Chondrocyte (in vitro differentiated cells): ENCODE measurements around the gene RABL6. TPM values are rescaled to one million over a fixed set of nuclear protein-coding genes. Genes with fewer than 3 reads are reported as not detected.
"Not testable (repeated sequence)": the region's sequence is repeated elsewhere in the genome, so short reads cannot be mapped to it uniquely, and the experiment has no call there.

ENCODE experiments used
- DNase-seq: peaks from one replicate; pipeline ENCODE4 v3.0.0; 2021; ENCODE audit warnings: mixed read lengths, low spot score
- H3K27ac Mint-ChIP-seq: one replicate; pipeline ENCODE4 v1.8.0; 2021; ENCODE audit warnings: mild to moderate bottlenecking, moderate library complexity, mixed read lengths; ENCODE audit not compliant: unreplicated experiment
- H3K27me3 Mint-ChIP-seq: 2 replicates; pipeline ENCODE4 v1.8.0; 2021; ENCODE audit warnings: low read depth, mixed read lengths
- H3K36me3 Mint-ChIP-seq: 2 replicates; pipeline ENCODE4 v1.8.0; 2021; ENCODE audit warnings: low read depth, mixed read lengths
- H3K4me1 Mint-ChIP-seq: 2 replicates; pipeline ENCODE4 v1.8.0; 2021; ENCODE audit warnings: low read depth, mild to moderate bottlenecking, mixed read lengths
- H3K4me3 Mint-ChIP-seq: one replicate; pipeline ENCODE4 v1.8.0; 2021; ENCODE audit warnings: mild to moderate bottlenecking, moderate library complexity, mixed read lengths; ENCODE audit not compliant: unreplicated experiment
- H3K9me3 Mint-ChIP-seq: 2 replicates; pipeline ENCODE4 v1.8.0; 2021; ENCODE audit warnings: low read depth, mixed read lengths
- total RNA-seq: library from RNA; stranded (reverse); gene quantifications from 3 replicates; pipeline ENCODE4 v1.2.1, GENCODE V29; 2021
- TF ChIP-seq, protein P1 (sequence below): fragments of 200-600 bp; sonication (generic); IDR thresholded peaks from 2 replicates; pipeline ENCODE4 v1.5.0; 2021; ENCODE audit warnings: antibody characterized with exemption, mild to moderate bottlenecking, moderate library complexity

The RABL6 gene
- total RNA-seq, 1 donor from 2014 or later: 61.5 TPM

DNA sequence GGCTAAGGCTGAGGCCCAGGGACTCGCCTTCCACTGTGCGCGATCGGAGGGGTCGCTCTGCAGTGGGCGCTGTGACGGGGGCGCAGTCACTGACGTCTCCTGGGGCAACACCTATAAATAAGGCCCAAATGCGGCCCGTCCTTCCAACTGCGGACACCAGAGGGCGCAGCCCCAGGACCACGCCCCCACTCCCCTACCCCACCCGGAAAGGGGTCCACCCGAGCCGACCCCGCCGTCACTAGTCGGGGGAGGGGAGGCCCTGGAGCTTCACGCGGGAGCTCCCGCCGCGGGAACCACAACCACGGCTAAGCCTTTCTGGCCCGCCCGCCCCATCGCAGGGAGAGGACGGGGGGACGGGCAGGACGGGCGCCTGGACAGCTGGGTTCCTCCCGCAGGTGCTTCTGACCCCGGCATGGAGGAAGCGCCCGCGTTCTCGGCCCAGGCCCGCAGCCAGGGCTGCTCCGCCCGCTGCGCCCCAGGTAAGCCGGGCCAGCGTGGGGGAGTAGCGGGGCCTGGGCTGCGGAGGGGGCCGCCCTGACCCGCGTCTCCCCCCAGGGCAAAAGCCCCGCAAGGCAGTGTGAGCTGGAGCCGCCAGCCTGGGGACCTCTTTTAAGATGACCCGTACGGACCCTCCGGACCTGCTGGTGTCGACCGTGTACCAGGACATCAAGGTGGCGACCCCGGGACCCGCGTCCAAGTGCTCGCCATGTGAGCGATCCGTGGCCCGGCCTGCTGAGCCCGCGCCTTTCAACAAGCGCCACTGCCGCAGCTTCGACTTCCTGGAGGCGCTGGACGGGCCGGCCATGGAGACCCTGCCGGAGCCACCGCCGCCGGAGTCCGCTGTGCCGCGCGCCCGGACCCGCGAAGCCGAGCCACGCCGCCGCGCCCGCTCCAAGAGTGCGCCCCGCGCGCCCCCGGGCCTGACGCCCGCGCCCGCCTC, 36.3 kb downstream of the RABL6 start:
- TF ChIP-seq, protein P1, sequence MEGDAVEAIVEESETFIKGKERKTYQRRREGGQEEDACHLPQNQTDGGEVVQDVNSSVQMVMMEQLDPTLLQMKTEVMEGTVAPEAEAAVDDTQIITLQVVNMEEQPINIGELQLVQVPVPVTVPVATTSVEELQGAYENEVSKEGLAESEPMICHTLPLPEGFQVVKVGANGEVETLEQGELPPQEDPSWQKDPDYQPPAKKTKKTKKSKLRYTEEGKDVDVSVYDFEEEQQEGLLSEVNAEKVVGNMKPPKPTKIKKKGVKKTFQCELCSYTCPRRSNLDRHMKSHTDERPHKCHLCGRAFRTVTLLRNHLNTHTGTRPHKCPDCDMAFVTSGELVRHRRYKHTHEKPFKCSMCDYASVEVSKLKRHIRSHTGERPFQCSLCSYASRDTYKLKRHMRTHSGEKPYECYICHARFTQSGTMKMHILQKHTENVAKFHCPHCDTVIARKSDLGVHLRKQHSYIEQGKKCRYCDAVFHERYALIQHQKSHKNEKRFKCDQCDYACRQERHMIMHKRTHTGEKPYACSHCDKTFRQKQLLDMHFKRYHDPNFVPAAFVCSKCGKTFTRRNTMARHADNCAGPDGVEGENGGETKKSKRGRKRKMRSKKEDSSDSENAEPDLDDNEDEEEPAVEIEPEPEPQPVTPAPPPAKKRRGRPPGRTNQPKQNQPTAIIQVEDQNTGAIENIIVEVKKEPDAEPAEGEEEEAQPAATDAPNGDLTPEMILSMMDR: peak; percentile 87
- H3K36me3 Mint-ChIP-seq, H3K4me3 Mint-ChIP-seq, H3K9me3 Mint-ChIP-seq, DNase-seq, H3K27me3 Mint-ChIP-seq, H3K27ac Mint-ChIP-seq: not testable (repeated sequence)
- H3K4me1 Mint-ChIP-seq: peaks cover 41% of the 10 kb centered on the region

- no peaks in the 10 kb centered on the region for H3K27me3 Mint-ChIP-seq
- H3K4me1 Mint-ChIP-seq: peaks cover 38% of the 10 kb centered on the region
- H3K27ac Mint-ChIP-seq: no peak overlapping the region
- no peaks in the 10 kb centered on the region for H3K9me3 Mint-ChIP-seq
- peak overlapping the region; percentile 9 for H3K4me3 Mint-ChIP-seq
- no peak for DNase-seq
- peaks cover 4% of the 10 kb centered on the region for H3K36me3 Mint-ChIP-seq
- TF ChIP-seq, protein P1: no peak
Measured at GRCh38 chr9:136844761-136845464, 37.2 kb downstream of the RABL6 start.

GRCh38 chr9:136845465-136846260, 37.9 kb downstream of the RABL6 start:
- DNase-seq: no peak
- H3K4me1 Mint-ChIP-seq: peaks cover 37% of the 10 kb centered on the region
- H3K27me3 Mint-ChIP-seq: no peaks in the 10 kb centered on the region
- H3K9me3 Mint-ChIP-seq: no peaks in the 10 kb centered on the region
- H3K36me3 Mint-ChIP-seq: peaks cover 2% of the 10 kb centered on the region
- H3K27ac Mint-ChIP-seq: no peak overlapping the region
- TF ChIP-seq, protein P1: no peak
- peak overlapping the region; percentile 9 for H3K4me3 Mint-ChIP-seq

- no peaks in the 10 kb centered on the region for H3K27me3 Mint-ChIP-seq
- peak overlapping the region; percentile 96 for H3K4me3 Mint-ChIP-seq
- peak overlapping the region; percentile 49 for H3K27ac Mint-ChIP-seq
- H3K36me3 Mint-ChIP-seq: peaks cover 2% of the 10 kb centered on the region
- TF ChIP-seq, protein P1: no peak
- no peak for DNase-seq
- no peaks in the 10 kb centered on the region for H3K9me3 Mint-ChIP-seq
- peaks cover 31% of the 10 kb centered on the region for H3K4me1 Mint-ChIP-seq
Measured at GRCh38 chr9:136846376-136847087, 38.8 kb downstream of the RABL6 start.
